Measurements from ENCODE around the gene ATXN1. TPM values are rescaled to one million over a fixed set of nuclear protein-coding genes. Genes with fewer than 3 reads are reported as not detected.

The ATXN1 gene
- total RNA-seq, 1 donor = 48.5 TPM

DNA sequence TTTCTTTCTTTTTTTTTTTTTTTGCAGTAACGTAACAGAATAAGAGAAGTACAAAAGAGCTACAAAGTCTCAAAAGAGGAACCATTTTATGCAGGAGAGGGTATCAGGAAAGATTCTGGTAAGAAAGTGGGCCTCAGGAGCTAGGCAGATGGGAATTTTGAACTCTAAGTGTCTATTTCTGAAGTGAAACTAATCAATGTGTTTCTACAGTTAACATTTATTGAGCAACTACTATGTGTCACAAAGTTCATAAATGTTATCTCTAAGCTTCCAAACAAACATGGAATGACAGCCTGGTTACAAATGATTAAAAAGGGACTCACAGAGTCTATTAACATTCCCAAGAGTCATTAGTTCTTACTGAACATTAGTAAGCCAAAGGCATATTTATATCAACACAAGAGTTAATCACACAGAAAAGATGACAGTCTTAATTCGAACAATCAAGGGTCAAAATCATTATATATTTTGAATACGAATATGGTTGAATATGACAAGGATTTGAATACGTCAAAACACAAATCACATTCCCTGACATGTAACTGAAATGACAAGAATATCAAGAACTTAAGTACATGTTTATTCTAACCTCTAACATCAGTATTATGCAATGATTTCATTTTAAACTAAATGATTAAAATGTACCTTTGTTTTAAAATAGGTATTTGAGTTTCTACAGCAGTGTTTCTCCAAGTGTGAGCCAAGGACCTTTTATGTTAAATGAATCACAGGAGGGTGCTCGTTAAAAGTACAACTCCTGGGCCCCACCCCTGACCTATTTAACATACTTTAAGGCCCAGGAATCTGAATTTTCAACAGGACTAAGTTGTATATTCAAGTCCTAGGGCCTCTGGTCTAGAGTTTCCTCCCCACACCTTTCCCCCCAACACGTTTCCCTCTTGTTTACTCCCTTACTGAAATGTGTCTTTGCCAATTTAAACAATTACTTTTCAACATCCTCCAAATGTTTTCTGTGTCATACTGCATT, 89.7 kb downstream of the ATXN1 start:
- TF ChIP-seq, protein P1, sequence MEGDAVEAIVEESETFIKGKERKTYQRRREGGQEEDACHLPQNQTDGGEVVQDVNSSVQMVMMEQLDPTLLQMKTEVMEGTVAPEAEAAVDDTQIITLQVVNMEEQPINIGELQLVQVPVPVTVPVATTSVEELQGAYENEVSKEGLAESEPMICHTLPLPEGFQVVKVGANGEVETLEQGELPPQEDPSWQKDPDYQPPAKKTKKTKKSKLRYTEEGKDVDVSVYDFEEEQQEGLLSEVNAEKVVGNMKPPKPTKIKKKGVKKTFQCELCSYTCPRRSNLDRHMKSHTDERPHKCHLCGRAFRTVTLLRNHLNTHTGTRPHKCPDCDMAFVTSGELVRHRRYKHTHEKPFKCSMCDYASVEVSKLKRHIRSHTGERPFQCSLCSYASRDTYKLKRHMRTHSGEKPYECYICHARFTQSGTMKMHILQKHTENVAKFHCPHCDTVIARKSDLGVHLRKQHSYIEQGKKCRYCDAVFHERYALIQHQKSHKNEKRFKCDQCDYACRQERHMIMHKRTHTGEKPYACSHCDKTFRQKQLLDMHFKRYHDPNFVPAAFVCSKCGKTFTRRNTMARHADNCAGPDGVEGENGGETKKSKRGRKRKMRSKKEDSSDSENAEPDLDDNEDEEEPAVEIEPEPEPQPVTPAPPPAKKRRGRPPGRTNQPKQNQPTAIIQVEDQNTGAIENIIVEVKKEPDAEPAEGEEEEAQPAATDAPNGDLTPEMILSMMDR (IDR thresholded peaks at IDR 0.05; ENCODE audit: extremely low read depth, low read depth, low read length) = no peak
- Histone ChIP-seq H2AFZ (ENCODE audit: low read length) (no peak overlapping the region), H3K36me3 (ENCODE audit: insufficient read depth, low read length) (no peaks in the 10 kb centered on the region), H3K79me2 (ENCODE audit: insufficient read depth, low read length) (peaks cover 36% of the 10 kb centered on the region), H3K27ac (ENCODE audit: low read depth, low read length) (no peak overlapping the region), H3K4me1 (ENCODE audit: insufficient read depth, low read length) (peaks cover 22% of the 10 kb centered on the region), H3K9me3 (ENCODE audit: low read depth, low read length) (no peaks in the 10 kb centered on the region), H3K27me3 (ENCODE audit: insufficient read depth, low read length) (no peaks in the 10 kb centered on the region), H4K20me1 (ENCODE audit: insufficient read depth, low read length) (peaks cover 4% of the 10 kb centered on the region), H3K4me3 (ENCODE audit: insufficient read depth, low read length) (no peak overlapping the region), H3K4me2 (ENCODE audit: insufficient read depth, low read length) (no peak overlapping the region)
- DNase-seq (ENCODE audit: insufficient read length, low spot score, missing footprints) = no peak

DNA sequence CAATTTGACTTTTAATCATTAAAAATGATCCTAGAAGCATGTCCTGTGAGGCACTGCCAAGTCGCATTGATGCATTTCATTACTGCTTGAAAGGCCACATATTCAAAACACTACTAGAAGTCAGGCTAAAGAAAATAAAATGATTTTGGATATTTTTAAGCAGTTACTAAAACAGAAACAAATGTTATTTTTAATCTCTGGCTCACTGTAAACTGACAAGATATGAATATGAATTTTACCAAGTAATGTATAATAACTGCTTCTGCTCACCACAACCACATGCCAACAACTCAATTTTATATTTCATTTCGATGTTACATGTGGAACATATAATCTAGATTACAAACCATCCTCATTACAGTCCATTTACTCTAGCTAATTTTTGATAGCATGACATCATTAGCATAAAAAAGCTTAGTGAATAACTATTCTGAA, 90.6 kb downstream of the ATXN1 start:
- peaks cover 36% of the 10 kb centered on the region for H3K79me2 ChIP-seq (ENCODE audit: insufficient read depth, low read length)
- H3K4me2 ChIP-seq (ENCODE audit: insufficient read depth, low read length) = no peak overlapping the region

DNA sequence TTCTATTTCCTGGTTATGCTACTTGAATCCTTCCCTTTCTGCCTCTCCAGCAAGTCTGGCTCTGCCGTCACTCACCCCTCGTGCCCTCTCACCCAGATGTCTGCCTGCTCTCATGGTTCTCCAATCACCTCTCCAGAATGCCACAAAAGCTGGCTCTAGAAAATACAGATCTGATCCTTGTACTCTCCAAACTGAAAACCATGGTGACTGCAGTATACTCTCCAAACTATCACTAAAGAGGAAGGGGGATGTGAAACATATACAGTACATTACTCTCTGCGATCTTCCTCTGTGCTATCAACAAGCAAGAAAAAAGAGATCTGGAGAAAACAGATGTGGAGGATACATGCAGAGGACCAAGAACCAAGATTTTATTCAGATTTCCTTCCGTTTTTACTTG, 91.1 kb downstream of the ATXN1 start:
- Histone ChIP-seq H3K4me2 (ENCODE audit: insufficient read depth, low read length) (no peak overlapping the region), H3K36me3 (ENCODE audit: insufficient read depth, low read length) (no peaks in the 10 kb centered on the region), H3K79me2 (ENCODE audit: insufficient read depth, low read length) (peaks cover 36% of the 10 kb centered on the region), H3K27ac (ENCODE audit: low read depth, low read length) (no peak overlapping the region), H3K4me1 (ENCODE audit: insufficient read depth, low read length) (peaks cover 14% of the 10 kb centered on the region), H3K4me3 (ENCODE audit: insufficient read depth, low read length) (no peak overlapping the region), H3K27me3 (ENCODE audit: insufficient read depth, low read length) (no peaks in the 10 kb centered on the region), H2AFZ (ENCODE audit: low read length) (no peak overlapping the region), H3K9me3 (ENCODE audit: low read depth, low read length) (no peaks in the 10 kb centered on the region), H4K20me1 (ENCODE audit: insufficient read depth, low read length) (peaks cover 4% of the 10 kb centered on the region)
- no peak for DNase-seq (ENCODE audit: insufficient read length, low spot score, missing footprints)
- TF ChIP-seq, protein P1 (IDR thresholded peaks at IDR 0.05; ENCODE audit: extremely low read depth, low read depth, low read length) = no peak

More for the DNA sequence above, 90.6 kb downstream of the ATXN1 start:
- no peak for DNase-seq (ENCODE audit: insufficient read length, low spot score, missing footprints)
- no peak overlapping the region for H2AFZ ChIP-seq (ENCODE audit: low read length)
- TF ChIP-seq, protein P1 (IDR thresholded peaks at IDR 0.05; ENCODE audit: extremely low read depth, low read depth, low read length) = no peak
- no peak overlapping the region for H3K4me3 ChIP-seq (ENCODE audit: insufficient read depth, low read length)
- H3K9me3 ChIP-seq (ENCODE audit: low read depth, low read length) = no peaks in the 10 kb centered on the region
- peaks cover 4% of the 10 kb centered on the region for H4K20me1 ChIP-seq (ENCODE audit: insufficient read depth, low read length)
- no peaks in the 10 kb centered on the region for H3K27me3 ChIP-seq (ENCODE audit: insufficient read depth, low read length)
- H3K27ac ChIP-seq (ENCODE audit: low read depth, low read length) = no peak overlapping the region
- peaks cover 17% of the 10 kb centered on the region for H3K4me1 ChIP-seq (ENCODE audit: insufficient read depth, low read length)
- no peaks in the 10 kb centered on the region for H3K36me3 ChIP-seq (ENCODE audit: insufficient read depth, low read length)

DNA sequence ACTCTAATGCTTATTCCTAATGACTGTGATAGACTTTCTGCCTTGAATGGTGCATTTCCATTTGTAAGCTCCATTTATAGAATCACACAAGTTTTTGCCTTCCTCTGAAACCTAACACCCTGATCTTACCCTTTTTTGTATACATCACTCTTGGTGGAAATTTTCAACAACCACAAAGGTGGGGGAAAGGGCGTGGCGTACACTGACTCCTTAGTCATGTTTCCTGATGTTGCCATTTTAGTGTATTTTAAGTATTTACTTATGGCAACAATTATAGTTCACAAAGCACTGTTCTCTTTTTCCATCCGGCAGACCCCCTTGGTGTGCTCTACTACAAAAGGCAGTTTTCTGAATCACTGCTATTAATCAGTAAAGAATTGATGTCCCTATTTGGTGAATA, 92.0 kb downstream of the ATXN1 start:
- Histone ChIP-seq H2AFZ (ENCODE audit: low read length) (no peak overlapping the region), H3K27me3 (ENCODE audit: insufficient read depth, low read length) (no peaks in the 10 kb centered on the region), H4K20me1 (ENCODE audit: insufficient read depth, low read length) (peaks cover 4% of the 10 kb centered on the region), H3K4me1 (ENCODE audit: insufficient read depth, low read length) (peaks cover 6% of the 10 kb centered on the region), H3K27ac (ENCODE audit: low read depth, low read length) (no peak overlapping the region), H3K9me3 (ENCODE audit: low read depth, low read length) (no peaks in the 10 kb centered on the region), H3K79me2 (ENCODE audit: insufficient read depth, low read length) (peaks cover 36% of the 10 kb centered on the region), H3K4me3 (ENCODE audit: insufficient read depth, low read length) (no peak overlapping the region), H3K36me3 (ENCODE audit: insufficient read depth, low read length) (no peaks in the 10 kb centered on the region), H3K4me2 (ENCODE audit: insufficient read depth, low read length) (no peak overlapping the region)
- TF ChIP-seq, protein P1 (IDR thresholded peaks at IDR 0.05; ENCODE audit: extremely low read depth, low read depth, low read length) = no peak
- DNase-seq (ENCODE audit: insufficient read length, low spot score, missing footprints) = no peak
